GM18505 (cell line): ENCODE data around the gene TROAP.

ENCODE experiments used
- ATAC-seq: cut with Tn5 transposase; IDR thresholded peaks from one replicate; pipeline ENCODE4 v1.9.1; 2021; ENCODE audit not compliant: unreplicated experiment
- POLR2A ChIP-seq: IDR thresholded peaks from 4 replicates; pipeline ENCODE4 v1.6.1; 2011; ENCODE audit warnings: borderline replicate concordance; ENCODE audit not compliant: insufficient read depth, insufficient read length; ENCODE audit errors: extremely low read depth

Gene TROAP

DNA sequence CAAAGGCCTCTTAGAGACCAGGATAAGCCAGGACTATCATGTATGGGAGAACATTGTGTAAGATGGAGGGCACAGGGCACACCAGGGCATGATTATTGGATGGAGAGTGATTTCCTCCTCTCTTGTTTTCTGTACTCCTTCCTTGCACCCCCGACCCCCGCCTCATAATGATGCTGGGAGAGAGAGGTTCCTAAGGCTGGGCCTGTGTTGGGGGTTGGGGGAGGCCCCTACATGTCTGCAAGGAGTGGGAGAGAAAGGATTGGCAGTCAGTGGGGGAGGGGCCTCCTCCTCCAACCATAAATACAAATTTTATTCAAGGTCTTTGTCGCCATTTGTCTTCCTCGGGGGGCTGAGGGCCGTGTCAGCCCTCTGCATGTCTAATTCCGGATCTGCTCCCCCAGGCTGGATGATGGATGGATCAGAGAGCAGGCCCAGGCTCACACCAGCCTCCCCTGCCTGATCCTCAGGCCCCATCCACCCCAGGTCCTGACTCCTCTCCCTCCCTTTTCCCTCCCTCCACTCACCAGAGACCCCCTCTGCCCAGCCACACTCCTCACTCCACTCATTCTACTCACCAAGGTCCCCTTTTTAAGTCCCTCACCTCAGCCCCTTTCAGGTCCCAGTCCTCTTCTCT, 15.9 kb downstream of the TROAP start:
- no peak for ATAC-seq
- no peak for TF ChIP-seq POLR2A

DNA sequence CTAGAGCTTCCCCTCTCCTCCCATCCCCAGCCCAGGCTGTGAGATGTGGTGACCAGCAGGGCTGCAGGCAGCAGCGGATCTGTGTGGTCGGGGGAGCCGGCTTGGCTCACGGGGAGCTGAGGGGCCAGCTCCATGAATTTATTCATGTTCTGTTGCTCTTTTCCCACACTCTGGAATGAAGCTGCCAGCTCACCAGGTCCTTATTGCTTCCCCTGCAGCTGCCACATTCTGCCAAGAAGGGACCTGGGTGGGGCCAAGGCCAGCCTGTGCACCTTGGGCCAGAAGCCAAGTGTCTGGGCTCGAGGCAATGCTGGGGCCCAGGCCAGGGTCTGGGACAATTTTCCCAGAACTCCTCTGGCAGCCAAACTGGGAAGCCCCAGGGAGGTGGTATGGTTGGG, 16.4 kb downstream of the TROAP start:
- no peak for TF ChIP-seq POLR2A
- no peak for ATAC-seq

DNA sequence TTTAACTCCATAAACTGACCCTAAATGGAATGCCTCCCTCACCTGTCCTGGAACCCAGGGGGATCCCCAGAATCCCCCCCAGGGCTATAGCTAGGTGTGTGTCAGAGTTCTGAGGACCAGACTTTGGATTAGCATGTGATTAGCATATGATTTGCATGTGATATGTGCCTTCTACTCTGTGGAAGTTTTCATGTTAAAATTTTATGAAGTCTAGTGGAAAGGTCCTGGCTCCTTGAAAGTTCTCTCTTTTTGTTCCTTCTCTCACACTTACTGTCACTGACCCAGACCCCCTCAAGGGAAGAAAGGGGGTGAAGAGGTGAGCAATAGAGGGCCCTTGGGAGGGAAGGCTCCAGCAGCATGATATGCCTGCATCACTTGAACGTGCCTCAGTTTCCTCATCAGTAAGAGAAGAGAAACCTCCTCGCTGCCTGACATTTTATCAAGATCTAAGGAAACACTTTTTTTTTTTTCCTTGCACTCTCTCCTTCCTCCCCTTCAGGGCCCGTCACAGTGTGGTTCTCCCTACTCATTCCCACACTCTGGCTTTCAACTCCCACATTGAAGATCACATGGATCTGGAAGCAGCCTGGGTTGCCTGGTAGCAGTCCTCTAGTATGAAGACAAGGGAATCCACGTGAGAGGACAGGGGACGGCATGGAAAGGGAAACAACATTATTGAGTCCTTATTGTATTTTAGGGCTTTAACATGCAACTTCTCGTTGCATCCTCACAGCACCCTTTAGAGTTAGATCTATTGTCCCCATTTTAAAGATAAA, 17.2 kb downstream of the TROAP start:
- no peak for TF ChIP-seq POLR2A
- no peak for ATAC-seq

DNA sequence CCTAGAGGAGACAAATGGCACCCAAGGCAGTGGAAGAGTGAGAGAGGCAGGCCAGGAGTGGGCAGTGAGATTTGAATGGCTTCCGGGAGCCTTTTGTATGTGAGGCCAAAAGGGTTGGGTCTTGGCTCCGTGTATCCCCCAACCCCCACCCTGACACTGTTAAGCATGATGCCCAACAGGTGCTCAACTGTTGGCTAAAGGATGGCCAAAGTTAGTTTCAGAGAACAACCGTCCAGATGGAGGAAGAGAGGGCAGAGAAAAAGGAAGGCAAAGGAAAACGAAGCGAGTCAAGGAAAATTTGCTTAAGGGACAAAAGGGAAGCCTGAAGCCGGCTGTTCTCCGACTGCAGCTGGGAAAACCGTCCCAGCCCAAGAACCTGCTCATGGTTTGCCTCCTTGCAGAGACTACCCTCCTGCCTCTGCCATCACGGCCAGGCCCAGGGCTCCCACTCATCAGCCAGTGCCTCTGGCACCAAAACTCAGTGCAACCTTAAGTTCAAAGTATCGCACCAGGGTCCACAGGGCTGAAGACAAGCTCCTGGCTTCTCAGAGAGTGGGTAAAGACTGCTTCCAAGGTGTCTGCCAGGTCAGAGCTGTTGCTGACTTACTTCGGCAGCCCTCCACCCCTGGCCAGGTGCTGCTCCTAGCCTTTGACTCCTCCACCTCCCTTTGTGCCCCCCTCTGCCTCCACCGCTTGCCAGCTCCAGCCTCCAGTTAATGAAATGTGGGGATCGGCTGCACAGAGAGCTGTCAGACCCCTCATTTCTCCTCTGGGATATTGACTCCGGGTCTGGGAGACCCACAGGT, 18.1 kb downstream of the TROAP start:
- no peak for TF ChIP-seq POLR2A
- no peak for ATAC-seq

DNA sequence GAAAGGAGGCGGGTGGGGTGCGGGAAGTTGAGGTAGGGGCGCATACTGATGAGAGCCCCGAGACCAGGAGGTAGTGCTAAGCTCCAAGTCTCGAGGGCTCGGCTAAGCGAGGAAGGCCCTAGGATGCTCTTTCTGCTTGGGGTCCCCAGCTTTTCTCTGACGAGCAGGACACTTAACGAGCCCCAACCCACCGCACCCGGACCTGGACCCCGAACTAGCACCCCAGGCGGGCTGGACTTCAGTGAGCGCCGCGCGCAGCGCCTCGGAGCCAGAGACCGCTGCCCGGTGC, 18.7 kb downstream of the TROAP start:
- ATAC-seq: no peak
- no peak for TF ChIP-seq POLR2A

DNA sequence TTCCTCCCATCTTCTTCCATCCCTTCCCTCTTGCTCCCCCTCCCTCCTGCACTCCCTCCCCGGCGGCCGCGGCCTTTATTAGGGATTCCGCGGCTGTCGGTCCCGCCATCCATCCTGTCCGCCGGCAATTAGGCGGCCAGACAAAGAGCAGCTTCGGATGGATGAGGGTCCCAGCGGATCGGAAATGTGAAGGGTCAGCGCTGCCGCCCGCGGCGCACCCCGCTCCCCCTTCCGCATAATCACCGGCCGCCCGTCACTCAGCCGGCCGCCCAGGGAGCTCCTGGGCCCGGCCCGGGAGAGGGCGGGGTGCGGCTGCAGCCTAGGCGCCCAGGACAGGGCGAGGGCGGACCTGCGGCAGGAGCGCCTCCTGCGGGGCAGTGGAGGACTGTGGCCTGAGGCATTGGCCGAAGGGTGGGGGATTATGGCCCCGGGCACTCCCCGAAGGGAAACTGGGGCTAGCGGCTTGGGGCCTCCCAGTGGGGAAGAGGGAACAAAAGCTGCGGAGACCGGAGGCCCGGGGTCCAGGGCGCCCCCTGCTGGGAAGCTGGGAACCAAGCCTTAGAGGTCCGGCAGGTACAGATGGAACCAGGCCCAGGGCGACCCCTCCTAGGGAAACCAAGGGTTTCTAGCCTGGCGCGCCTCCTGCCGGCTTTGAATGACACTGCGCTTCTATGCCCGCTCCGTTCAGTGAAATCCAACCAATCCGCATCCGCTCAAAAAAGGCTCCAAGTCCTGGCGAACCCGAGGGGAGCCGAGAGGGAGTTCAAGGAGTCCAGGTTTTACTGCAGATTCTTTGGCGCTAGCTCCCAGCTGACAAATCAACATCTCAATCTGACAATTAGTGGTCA, 19.2 kb downstream of the TROAP start:
- ATAC-seq: peak; percentile 58
- no peak for TF ChIP-seq POLR2A

DNA sequence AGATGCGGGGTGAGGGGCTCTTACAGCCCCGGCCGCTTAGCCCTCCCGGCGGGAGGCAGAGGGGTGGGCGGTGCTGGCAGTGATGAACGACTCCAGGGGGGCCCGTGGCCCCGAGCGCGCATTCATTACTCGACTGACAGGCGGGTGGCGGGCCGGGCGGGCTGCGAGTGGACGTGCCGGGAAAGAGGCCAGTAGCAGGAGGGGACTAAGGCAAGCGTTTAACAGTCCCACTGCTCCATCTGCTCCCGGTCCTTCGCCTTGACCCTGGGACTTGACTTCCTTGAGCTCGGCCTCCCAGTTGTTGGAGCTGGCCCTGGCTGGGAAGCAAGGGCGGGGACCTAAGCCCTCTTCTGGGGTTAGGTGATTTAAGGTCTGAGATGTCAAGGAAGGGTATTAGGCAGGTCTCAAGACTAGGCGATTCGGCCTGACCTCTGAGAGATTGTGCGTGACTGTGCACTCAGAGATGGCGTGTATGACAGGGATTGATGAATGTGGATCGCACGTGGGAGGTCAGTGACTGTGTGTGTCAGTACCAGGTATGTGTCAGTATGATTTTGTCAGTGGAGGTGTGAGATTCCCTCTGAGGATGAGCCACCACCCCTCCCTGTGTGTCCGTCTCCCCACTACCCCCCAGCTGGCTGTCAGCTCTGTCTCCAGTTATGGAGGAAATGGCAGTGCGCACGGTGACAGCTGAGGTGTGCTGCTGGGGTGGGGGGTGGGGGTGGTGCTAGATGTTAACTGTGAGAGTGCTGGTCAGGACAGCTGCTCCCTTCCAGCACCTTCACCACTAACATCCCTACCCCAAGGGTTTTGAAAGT, 20.1 kb downstream of the TROAP start:
- ATAC-seq: no peak

DNA sequence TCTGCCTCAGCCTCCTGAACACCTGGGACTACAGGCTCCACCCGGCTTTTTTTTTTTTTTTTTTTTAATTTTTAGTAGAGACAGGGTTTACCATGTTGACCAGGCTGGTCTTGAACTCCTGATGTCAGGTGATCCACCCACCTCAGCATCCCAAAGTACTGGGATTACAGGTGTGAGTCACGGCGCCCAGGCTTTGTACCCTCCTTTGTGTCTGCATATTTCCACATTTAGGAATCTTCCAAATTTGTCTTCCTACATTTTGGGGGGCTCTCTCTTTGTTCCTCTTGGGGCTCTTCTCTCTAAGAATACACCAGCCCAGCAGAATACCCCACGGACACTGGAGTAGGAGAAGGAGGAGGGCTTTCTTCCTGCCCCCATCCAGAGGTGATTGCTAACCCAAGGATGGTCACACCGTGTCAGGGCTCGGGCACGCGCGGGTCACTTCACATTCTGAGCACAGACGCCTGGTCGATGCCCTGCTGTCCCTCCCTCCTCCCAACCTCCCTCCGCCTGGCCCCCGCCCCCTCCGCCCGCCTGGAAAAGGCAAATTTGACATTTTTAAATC, 21.5 kb downstream of the TROAP start:
- no peak for TF ChIP-seq POLR2A
- no peak for ATAC-seq

More for the DNA sequence above, 20.1 kb downstream of the TROAP start:
- TF ChIP-seq POLR2A: no peak

DNA sequence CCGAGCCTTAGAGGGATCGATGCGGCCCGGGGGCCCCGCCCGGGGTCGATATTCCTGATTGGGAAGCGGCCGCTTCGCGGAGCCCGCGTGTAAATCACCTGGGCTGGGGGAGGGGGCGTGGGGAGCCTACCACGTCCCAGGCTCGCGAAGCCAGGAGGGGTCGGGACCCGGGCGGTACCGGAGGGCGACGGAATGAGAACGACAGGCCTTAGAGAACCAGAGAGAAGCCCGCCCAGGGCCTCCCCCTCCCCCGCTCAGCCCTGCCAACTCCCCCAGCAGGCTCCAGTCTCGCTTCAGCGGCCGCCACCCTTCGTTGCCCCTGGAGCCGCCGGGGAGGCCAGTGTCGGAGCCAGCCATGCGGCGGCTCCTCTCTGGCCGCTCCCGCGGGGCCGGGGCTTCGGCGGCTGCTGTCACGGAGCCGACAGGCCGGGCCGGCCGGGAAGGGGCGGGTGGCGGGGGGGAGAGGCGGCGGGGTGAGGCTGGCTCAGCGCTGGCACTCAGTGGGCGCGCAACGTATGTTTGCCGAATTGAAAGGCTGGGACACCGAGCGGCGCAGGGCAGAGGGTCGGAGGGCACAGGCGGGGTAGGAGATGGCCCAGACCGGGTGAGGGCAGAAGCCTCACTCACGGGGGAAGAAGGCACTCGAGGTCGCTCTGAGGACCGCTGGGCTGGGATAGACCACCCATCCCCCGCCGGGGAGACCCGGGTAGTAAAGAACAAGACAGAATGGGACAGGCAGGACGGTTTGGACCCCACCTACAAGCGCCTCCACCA, 22.2 kb downstream of the TROAP start:
- peak; percentile 41 for ATAC-seq
- no peak for TF ChIP-seq POLR2A

DNA sequence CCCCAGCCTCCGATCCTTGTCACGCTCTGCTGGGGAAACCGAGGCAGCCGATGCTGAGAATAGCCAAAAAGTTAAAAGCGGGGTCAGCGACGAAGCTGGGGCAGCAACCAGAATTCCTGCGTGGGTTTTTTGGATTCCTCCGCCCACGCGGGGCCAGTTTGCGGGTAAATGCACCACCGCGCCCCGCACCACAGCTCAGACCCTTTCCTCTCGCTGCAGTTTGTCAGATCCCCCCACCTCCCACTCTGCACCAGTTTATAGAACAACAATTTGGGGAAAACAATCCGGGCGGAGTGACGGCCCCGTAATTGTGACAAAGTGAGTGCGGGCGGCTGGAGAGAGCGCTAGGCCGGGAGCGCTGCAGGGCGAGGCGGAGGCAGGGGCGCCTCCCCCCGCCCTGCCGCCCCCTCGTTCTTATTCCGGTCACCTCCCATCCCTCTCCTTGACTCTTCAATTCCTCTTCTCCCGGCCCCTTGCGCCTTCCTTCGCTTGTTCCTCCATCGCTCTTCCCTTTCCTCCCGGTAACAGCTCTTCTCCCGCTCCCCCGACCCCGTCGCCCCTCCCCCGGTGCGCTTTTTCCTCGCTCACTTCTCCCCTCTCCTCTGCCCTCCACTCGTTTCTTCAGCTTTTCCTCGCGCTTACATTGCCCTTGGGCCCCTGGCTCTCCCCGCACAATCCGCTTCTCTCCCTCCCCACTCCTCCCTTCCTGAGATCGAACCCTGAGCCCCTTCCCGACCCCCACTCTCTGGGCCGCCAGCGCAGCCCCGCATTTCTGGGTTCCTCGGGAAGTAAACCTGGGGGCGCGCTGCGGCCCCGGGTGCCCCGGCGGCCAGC, 23.0 kb downstream of the TROAP start:
- ATAC-seq: no peak

DNA sequence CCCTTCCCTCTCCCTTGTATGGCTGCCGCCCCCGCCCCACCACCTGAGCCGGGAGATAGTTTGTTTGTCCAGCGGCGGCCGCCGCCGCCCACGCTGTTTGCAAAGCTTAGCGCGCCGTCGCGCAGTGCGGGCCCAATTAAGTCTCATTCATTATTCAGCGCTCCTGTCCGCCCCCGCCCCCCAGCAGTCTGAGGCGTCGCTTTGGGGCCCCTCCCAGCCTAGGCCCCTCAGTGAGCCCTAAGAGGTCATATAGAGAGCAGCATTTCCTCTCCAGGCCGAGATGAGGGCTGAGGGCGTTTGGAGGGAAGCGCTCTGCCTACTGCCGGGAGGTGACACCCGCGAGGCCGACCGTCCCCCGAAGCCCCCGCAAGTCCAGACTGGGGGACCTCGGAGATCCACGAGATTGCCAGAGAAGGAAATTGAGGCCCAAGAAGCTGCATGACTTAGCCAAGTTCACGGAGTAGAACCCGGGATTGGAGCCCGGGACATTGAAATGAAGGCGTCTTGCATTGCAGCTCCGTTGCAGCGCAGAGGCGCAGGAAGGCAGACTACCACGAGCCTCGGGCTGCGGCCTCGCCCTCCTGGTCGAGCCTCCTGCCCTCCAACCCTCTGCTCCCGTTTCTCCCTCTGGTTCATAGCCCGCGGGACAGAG, 23.7 kb downstream of the TROAP start, which contains the start of gene DNAJC22:
DNAJC22 (plus strand) TSS at position 230 of the 652 bp plus-strand sequence. CDS start 1,985 bp downstream, outside the sequence.
- no peak for ATAC-seq
- no peak for TF ChIP-seq POLR2A

More for the DNA sequence above, 23.0 kb downstream of the TROAP start:
- no peak for TF ChIP-seq POLR2A
